ENCODE results near the gene SNX30.

Gene SNX30

DNA sequence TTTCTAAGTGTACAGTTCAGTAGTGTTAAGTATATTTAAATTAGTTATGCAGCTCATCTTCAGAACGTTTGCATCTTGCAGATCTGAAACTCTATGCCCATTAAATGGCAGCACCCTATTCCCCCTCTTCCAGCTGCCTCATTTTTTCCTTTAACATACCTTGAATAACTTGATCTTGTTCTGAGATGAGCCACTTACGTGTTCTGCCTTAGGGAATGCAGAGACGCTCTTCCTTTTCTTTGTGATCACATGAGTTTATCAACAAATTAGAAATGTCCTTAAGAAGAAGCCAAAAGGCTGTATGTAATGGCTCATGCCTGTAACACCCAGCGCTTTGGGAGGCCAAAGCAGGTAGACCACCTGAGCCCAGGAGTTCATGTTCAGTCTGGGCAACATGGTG, 82.5 kb downstream of the SNX30 start:
- DNase-seq = no peak

DNA sequence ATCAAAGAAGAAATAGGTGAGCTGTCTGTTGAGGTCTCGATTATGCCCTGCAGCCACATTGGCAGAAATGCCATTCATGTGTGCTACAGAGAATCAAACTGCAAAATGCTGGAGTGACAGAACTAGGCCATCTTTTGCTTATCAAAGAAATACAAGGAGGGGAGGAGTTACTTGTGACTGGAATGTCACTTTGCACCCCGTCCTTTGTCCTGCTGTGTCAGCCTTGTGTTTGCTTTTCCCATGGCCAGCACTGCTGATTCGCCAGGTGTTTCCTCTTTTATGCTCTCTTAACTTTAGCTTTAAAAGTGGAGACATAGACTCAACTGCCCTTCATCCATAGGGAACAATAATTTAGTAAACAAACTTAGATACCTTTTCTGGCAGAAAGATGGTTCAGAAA, 85.8 kb downstream of the SNX30 start:
- DNase-seq = no peak

DNA sequence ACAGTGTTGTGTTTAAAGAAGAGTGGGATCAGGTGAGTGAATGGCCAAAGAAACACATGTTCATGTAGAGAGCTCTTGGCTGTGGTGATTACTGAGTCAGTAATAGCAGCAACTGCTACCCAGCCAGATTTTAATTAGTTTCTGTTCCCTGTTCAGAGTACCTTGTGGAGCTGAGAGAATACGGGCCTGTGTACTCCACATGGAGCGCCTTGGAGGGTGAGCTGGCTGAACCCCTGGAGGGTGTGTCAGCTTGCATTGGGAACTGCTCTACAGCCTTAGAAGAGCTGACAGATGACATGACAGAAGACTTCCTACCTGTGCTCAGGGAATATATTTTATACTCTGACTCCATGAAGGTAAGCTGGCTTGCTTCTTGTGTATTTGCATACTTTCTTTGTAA, 87.8 kb downstream of the SNX30 start:
- DNase-seq = no peak

GRCh38 chr9:112839331-112839730, 88.8 kb downstream of the SNX30 start:
- no peak for DNase-seq

GRCh38 chr9:112841261-112841660, 90.7 kb downstream of the SNX30 start:
- no peak for DNase-seq

- DNase-seq = no peak
These were observed 92.0 kb downstream of the SNX30 start for GRCh38 chr9:112842555-112842954.

GRCh38 chr9:112844771-112845542, 94.4 kb downstream of the SNX30 start:
- peak; percentile 71 for DNase-seq

DNA sequence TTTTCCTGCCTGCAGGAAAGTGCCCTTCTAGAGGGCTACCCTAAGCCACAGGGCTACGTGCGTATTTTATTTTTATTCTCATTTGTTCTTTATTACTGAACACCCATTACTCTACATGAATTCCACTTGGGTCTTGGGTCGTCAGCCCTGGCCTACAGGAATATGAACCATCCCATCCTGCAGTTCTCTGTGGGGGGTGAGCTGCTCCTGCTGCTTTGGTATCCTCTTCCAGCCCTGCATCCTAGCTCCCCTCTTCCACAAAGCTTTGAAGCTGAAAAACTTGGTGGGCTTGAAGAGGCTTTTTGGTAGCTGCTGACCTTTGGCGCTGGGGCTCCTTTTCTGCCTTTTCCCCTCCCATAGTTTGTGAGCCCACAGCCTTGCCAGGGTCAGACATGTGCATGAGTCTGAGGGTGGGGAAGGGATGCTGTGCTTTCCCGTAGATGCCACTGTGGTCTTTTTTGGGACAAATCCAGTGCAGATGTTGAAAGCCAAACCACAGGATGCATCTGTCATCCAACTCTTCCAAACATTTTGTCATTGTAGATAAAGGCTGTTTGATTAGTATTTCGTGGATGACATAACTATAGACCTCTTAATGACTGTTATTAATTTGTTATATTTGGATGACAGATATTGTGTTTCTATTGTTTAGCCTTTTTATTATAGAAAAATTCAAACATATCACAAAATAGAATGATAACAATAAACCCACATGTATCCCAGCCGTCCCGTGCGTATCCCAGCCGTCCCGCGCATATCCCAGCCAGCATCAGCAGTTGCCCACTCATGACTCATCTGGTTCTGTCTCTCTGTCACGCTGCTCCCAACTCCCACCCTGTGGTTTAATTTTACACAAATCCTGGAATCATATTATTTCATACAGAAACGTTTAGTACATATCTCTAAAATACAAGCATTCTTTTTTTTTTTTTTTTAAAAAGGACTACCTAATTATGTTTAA, 96.2 kb downstream of the SNX30 start:
- no peak for DNase-seq

DNA sequence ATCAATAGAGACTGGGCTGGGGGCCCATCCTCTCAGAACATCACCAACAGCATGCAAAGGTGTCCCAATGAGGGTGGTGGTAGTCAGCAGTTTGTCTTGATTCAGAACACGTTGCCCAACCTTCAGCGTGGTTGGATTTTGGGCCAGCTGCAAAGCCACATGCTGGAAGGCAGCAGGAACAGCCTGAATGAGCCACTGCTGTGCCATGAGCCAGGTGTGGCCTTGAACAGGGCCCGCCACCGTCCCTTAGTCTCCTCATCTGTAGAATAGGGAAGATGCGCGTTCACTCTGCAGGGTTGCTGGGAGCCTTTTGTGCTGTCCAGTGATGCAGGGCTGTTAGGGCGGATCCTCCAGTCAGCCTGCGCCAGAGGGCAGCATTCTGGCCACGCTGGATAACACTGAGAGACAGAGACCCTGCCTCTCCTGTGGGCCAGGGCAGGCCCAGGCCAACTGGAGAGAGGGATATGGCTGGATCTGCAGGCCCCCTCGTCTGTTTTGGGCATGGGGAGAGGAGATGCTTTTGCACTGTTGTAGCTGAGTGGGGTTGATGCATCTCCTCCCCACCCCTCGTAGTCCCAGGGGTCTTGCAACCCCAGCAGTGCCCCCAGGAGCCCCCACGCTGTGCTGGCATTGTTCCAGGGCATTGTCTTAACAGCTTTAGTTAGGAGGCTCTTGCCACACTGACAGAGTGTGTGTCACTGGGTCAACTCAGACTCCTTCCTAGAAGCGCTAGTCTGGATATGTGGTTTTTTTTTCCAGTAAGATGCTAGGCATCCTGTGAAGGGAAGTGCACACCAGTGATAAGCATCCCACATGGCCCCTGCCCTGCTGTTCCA, 98.0 kb downstream of the SNX30 start:
- no peak for DNase-seq

GRCh38 chr9:112849363-112849922, 98.9 kb downstream of the SNX30 start:
- DNase-seq = no peak

DNA sequence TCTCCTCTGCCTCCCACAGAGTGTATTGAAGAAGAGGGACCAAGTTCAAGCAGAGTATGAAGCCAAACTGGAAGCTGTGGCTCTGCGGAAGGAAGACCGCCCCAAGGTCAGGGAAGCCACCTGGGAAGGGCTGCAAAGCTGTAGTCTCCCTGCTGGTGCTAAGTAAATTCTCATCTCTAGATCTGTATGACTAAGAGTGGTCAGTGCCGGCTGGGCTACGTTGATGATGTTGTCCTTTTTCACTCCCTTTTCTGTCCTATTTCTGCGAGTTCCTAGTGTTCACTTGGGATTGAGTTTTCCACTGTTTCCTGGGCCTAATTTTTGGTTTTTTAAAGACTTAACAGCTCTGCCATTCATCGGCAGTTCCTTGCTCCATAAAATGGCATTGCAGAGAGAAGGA, 100.3 kb downstream of the SNX30 start:
- no peak for DNase-seq

DNA sequence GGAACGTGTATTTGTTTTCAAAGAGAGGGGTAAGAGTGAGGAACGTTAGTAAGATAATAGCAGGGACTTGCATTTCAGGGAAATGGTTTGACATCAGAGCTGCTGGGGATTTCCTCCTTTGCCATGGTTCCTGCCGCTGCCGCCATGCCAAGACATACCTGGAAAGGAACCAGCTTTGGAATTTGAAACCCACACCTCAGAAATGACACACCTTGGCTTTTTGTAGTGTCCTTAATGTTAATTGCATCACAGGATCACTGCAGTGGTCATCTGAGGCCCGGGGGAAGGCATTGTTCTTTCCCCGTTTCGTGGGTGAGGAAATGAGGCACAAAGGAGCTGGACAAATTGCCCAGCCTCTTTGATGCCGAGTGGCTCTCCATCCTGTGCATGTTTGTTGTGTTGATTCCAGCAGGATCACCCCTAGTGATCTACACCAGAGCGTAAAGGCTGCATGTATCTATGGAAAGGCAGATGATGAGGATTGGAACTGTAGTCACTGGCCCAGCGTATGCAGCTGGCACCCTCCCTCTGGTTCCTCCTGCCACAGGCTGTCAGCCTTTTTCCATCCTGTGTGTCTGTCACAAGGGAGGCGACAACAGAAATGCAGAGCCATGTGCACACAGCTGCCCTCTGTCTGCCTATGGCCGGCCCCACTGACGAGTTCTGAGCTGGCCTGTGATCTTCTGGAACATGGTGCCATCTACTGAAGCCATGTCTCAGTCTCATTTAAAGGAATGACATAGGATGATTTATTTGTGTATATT, 102.4 kb downstream of the SNX30 start:
- DNase-seq = no peak

DNA sequence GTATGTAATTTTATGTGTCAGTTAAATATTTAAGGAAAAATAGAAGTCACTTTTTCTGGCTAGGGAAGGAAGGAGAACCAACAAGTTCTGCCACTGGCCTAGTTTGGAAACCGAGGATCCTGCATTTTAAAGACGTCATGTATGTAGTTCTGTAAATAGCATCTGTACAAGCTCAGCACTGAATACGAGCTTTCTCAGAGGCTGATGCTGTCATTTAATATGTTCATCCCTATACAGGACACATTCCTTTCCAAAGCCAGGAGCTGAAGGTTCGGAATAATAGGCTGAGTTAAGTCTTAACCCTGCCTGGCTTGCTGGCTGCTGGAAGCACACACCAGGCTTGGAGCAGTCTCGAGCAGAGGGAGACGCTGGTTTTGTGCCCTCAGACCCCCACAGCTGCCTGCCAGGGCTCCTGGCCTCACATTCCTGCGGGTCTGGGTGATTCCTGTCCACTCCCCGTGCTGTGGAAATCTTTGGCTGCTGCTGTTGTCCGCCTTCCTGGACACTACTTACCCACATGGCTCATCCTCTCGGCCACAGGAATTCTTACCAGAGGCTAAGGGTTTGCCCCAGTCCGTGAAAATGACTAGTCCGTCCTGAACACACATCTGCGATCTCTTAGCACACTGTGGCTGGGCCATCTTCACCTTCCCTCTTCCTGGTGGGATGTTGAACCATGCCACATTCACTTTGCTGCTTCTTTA, 103.5 kb downstream of the SNX30 start:
- no peak for DNase-seq

DNA sequence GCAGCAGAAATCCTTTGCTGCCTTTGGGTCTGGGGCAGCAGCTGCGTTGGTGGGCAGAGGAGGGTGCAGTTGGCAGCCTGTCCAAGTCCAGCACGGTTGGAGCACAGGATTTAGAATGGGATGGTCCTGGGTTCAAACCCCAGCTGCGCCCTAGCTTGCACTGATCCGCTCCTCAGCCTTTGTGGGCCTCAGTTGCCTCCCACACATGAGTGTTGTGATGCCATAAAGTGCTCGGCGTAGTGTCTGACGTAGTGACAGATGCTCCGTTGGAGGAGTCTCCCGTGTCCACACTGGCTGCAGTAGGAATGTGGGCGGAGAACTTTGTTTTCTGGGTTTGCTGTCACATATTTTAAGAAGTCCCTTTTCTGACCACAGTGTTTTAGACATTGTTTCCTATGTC, 104.1 kb downstream of the SNX30 start:
- DNase-seq = no peak

- no peak for DNase-seq
These were observed 105.6 kb downstream of the SNX30 start for GRCh38 chr9:112856200-112856599.

GRCh38 chr9:112856843-112857242, 106.3 kb downstream of the SNX30 start:
- DNase-seq = no peak

DNA sequence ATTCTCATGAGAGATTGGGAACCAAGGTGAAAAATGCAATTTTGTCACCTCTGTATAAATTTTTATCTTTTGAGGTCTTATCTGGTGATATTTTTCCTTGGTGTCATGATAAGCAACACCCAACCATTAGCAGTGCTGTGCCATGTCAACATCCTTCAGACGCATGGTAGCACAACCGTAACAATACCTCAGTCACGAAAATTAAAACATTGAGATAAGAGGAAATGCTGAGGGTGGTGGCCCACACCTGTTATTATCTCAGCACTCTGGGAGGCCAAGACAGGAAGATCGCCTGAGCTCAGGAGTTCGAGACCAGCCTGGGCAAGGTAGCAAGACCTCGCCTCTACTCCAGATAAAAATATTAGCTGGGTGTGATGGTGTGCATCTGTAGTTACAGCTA, 107.4 kb downstream of the SNX30 start:
- no peak for DNase-seq

GRCh38 chr9:112858625-112859147, 108.1 kb downstream of the SNX30 start:
- no peak for DNase-seq

DNA sequence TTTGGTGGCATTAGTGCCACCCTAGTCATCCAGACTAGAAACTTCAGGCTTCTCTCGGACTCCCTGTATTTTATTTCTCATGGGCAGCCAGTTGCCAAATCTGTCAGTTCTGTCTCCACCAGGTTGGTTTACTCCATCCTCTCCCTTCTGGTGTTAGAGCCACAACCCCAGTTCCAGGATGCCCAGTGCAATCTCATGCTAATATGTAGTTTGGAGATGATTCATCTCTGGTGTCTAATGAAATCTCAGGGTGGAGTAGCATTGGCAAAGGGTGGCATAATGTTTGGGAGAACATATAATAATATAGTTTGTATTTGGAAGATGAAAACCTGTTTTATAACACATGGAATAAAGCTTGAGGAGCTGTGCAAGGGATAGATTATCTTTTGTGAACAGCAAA, 109.9 kb downstream of the SNX30 start:
- DNase-seq = no peak

- no peak for DNase-seq
These were observed 110.6 kb downstream of the SNX30 start for GRCh38 chr9:112861155-112861554.
